DOHH2 (cell line): ENCODE data around the gene GRIP2.

Experiments
- EZH2phosphoT487 ChIP-seq: fragments of 200-600 bp; sonication (generic); IDR thresholded peaks from 2 replicates; pipeline ENCODE4 v1.6.1; 2017; ENCODE audit warnings: borderline replicate concordance, mild to moderate bottlenecking, antibody characterized with exemption, low read length, moderate library complexity, mixed read lengths
- TF ChIP-seq, protein P1 (sequence below): fragments of 200-600 bp; sonication (generic); IDR thresholded peaks from one replicate; pipeline ENCODE4 v1.5.1; 2014; ENCODE audit warnings: antibody characterized with exemption, mild to moderate bottlenecking, low read depth, low read length; ENCODE audit not compliant: poor library complexity, severe bottlenecking

DNA sequence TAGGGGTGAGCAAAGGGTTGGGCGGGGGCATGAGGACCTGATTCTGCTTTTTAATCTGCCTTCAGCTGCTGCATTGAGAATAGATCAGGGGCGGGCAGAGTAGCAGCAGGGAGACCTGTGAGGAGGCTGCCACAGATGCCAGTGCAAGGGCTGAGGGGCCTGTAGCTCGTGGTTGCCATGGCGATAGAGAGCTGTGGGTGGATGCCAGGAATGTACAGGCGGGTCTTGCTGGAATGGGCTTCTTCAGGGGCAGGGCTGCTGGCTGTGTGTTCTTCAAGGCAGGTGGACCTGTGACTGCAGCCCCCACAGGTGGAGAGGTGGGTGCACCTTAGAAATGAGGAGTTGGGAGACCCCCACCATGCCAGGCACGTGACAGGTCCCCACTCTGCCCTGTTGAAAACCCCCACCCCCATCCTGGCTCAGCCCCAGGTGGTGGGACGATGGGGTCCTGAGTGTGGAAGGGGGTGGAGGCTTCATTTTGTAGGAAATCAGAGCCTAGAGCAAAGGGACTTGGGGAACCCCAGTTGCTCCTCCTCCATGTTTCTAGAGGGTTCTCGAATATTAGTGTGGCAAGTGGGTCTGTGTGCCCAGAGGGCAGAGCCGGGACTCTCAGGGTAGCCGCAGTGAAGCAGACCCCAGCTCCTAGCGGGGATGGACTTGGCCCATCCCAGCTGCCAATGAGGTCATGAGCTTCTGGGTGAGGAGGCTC is 99.5 kb downstream of the GRIP2 start:
- TF ChIP-seq, protein P1, sequence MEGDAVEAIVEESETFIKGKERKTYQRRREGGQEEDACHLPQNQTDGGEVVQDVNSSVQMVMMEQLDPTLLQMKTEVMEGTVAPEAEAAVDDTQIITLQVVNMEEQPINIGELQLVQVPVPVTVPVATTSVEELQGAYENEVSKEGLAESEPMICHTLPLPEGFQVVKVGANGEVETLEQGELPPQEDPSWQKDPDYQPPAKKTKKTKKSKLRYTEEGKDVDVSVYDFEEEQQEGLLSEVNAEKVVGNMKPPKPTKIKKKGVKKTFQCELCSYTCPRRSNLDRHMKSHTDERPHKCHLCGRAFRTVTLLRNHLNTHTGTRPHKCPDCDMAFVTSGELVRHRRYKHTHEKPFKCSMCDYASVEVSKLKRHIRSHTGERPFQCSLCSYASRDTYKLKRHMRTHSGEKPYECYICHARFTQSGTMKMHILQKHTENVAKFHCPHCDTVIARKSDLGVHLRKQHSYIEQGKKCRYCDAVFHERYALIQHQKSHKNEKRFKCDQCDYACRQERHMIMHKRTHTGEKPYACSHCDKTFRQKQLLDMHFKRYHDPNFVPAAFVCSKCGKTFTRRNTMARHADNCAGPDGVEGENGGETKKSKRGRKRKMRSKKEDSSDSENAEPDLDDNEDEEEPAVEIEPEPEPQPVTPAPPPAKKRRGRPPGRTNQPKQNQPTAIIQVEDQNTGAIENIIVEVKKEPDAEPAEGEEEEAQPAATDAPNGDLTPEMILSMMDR: no peak
- no peak for TF ChIP-seq EZH2phosphoT487
